ENCODE data around the gene UBL4A. TPM values are rescaled to one million over a fixed set of nuclear protein-coding genes. Genes with fewer than 3 reads are reported as not detected.
"Not testable (repeated sequence)": the region's sequence is repeated elsewhere in the genome, so short reads cannot be mapped to it uniquely, and the experiment has no call there.

Gene UBL4A
- total RNA-seq, 1 donor from 2014 or later, result 29.2 TPM

DNA sequence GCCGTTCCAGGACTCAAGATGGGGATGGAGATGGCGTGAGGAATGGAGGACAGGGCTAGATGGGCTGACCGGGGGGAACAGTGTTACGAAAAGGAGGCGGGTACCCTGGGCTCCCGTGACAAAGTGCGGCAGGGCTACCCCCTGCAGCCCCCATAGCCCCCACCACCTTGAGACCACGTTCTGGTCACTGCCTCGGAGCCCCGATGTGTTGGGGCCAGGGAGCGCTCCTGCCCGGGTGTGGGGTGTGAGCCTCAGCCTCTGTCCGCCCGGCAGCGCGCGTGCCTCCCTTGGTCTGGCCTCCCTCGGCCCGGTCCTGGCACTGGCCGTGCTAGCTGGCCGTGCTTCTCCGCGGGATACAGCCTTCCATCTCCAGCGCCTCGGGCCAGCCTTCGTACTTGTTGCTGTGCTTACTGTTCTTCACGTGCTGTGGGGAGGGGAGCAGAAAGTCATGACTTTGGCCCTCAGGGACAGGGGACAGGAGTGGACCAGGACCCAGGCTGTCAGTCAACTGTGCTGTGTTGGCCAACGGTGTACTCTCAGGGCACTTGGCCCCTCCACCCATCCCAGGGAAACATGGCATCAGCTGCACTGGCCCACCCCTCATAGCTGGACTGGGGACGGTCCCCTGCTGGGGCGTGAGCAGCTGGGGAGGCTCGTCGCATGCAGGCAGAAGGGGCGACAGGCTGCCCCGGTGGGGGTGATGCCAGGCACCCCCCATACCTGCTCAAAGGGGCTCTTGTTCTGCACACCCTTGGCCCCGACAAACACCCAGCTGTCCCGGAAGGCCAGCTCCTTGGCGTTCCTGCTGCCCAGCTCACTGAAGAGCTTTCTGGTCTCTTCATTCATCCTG is 20.3 kb upstream of the UBL4A start:
- Mint-ChIP-seq H3K27ac (no peak overlapping the region), H3K27me3 (ENCODE audit: low read depth) (no peaks in the 10 kb centered on the region), H3K4me3 (no peak overlapping the region), H3K4me1 (no peaks in the 10 kb centered on the region), H3K36me3 (peaks cover 20% of the 10 kb centered on the region), H3K9me3 (peaks cover 18% of the 10 kb centered on the region)
- TF ChIP-seq, protein P1, sequence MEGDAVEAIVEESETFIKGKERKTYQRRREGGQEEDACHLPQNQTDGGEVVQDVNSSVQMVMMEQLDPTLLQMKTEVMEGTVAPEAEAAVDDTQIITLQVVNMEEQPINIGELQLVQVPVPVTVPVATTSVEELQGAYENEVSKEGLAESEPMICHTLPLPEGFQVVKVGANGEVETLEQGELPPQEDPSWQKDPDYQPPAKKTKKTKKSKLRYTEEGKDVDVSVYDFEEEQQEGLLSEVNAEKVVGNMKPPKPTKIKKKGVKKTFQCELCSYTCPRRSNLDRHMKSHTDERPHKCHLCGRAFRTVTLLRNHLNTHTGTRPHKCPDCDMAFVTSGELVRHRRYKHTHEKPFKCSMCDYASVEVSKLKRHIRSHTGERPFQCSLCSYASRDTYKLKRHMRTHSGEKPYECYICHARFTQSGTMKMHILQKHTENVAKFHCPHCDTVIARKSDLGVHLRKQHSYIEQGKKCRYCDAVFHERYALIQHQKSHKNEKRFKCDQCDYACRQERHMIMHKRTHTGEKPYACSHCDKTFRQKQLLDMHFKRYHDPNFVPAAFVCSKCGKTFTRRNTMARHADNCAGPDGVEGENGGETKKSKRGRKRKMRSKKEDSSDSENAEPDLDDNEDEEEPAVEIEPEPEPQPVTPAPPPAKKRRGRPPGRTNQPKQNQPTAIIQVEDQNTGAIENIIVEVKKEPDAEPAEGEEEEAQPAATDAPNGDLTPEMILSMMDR (IDR thresholded peaks at IDR 0.05; ENCODE audit: unreplicated experiment), result no peak
- no peak for DNase-seq (ENCODE audit: low spot score in 2 of 2, unreplicated experiment in 2 of 2)

DNA sequence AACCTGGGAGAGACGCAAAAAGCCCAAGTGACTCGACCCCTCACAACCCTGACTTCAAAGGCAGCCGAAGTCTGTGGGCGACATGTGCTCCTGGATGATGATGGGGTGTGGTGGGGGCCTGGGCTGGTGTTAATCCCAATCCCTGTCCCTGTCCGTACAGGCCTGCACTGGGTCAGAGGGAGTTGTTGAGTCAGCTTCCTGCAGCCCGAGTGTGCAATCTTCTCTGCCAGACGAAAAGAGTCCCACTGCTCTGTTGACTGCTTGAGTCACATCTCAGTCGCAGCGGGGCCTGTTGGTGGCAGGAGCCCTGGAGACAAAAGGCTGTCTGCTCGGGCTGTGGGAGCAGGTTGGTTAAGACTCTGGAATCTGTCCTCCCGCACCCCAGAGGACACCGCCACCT is 19.3 kb upstream of the UBL4A start:
- peaks cover 18% of the 10 kb centered on the region for H3K9me3 Mint-ChIP-seq
- H3K27ac Mint-ChIP-seq, result no peak overlapping the region
- no peak for DNase-seq (ENCODE audit: low spot score in 2 of 2, unreplicated experiment in 2 of 2)
- H3K36me3 Mint-ChIP-seq, result peaks cover 18% of the 10 kb centered on the region
- no peaks in the 10 kb centered on the region for H3K4me1 Mint-ChIP-seq
- no peaks in the 10 kb centered on the region for H3K27me3 Mint-ChIP-seq (ENCODE audit: low read depth)
- H3K4me3 Mint-ChIP-seq, result no peak overlapping the region
- TF ChIP-seq, protein P1 (IDR thresholded peaks at IDR 0.05; ENCODE audit: unreplicated experiment), result no peak

DNA sequence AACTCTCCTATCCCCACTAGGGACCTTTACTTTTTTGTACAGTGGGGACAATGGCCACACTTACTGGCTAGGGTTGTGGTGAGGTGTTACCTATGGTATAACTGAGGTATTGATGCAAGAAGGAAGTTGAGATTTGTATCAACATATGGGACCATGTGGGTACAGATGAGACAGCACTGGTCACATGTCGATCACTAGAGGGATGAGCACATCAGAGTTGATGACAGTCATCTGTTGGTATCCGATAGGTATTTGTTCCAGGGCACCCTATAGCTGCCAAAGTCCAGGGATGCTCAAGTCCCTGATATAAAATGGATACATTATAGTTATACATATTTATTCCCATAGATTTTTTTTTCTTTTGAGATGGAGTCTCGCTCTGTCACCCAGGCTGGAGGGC is 16.6 kb upstream of the UBL4A start:
- no peaks in the 10 kb centered on the region for H3K4me1 Mint-ChIP-seq
- H3K27ac Mint-ChIP-seq, result no peak overlapping the region
- peaks cover 3% of the 10 kb centered on the region for H3K36me3 Mint-ChIP-seq
- no peak overlapping the region for H3K4me3 Mint-ChIP-seq
- peaks cover 8% of the 10 kb centered on the region for H3K9me3 Mint-ChIP-seq
- TF ChIP-seq, protein P1 (IDR thresholded peaks at IDR 0.05; ENCODE audit: unreplicated experiment), result no peak
- no peak for DNase-seq (ENCODE audit: low spot score in 2 of 2, unreplicated experiment in 2 of 2)
- H3K27me3 Mint-ChIP-seq (ENCODE audit: low read depth), result no peaks in the 10 kb centered on the region

DNA sequence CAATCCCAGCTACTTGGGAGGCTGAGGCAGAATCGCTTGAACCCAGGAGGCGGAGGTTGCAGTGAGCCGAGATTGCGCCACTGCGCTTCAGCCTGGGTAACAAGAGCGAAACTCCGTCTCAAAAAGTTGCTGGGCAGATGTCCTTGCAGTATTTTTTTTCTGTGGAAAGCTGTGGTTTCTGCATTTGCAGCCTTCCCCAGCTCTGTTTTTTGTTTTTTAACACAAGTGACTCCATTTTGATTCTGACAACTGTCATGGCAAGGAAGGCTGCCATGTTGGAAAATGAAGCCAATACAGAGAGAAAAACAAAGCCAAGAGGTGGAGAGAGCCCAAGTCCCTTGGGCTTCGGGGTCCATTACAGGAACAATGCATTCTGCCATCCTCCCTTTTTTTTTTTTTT is 15.7 kb upstream of the UBL4A start:
- Mint-ChIP-seq H3K36me3 (peaks cover 3% of the 10 kb centered on the region), H3K27ac (no peak overlapping the region)
- TF ChIP-seq, protein P1 (IDR thresholded peaks at IDR 0.05; ENCODE audit: unreplicated experiment), result no peak

DNA sequence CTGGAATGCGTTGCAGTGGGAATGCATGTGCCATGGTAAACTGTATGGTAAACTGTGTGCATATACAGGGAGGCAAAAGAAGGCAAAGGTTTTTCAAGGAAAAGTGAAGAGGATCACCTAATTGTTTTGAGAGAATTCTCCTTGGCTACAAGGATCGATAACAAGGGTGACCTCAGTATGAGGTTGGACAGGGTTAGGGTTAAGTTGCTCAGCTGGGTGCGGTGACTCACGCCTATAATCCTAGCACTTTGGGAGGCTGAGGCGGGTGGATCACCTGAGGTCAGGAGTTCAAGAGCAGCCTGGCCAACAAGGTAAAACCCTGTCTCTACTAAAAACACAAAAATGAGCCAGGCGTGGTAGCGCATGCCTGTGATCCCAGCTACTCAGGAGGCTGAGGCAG is 15.0 kb upstream of the UBL4A start:
- H3K9me3 Mint-ChIP-seq; DNase-seq (ENCODE audit: low spot score in 2 of 2, unreplicated experiment in 2 of 2); H3K4me1 Mint-ChIP-seq; H3K27me3 Mint-ChIP-seq (ENCODE audit: low read depth); H3K27ac Mint-ChIP-seq; H3K4me3 Mint-ChIP-seq; H3K36me3 Mint-ChIP-seq: not testable (repeated sequence)

More for the DNA sequence above, 15.7 kb upstream of the UBL4A start:
- no peaks in the 10 kb centered on the region for H3K4me1 Mint-ChIP-seq
- no peak for DNase-seq (ENCODE audit: low spot score in 2 of 2, unreplicated experiment in 2 of 2)
- H3K9me3 Mint-ChIP-seq, result peaks cover 8% of the 10 kb centered on the region
- H3K4me3 Mint-ChIP-seq, result no peak overlapping the region
- H3K27me3 Mint-ChIP-seq (ENCODE audit: low read depth), result no peaks in the 10 kb centered on the region

DNA sequence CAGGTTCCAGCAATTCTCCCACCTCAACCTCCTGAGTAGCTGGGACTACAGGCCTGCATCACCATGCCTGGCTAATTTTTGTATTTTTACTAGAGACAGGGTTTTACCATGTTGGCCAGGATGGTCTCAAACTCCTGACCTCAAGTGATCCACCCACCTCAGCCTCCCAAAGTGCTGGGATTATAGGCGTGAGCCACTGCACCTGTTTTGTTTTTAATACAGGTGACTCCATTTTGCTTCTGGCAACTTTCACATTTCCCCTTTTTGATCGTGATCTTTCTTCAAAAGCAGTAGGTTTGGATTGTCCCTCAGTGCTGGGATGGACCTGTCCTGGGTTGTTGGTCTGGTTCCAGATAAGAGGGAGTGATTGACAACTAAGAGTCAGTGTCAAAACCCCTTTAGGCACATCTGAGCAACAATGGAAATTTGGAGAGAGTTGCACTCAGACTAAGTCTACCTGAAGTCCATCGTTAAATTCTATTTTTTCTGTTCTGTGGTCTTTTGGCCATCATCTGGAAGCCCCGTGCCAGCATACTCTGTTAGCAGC is 10.2 kb upstream of the UBL4A start:
- DNase-seq (ENCODE audit: low spot score in 2 of 2, unreplicated experiment in 2 of 2); H3K4me3 Mint-ChIP-seq; H3K27ac Mint-ChIP-seq; H3K4me1 Mint-ChIP-seq; H3K9me3 Mint-ChIP-seq; H3K27me3 Mint-ChIP-seq (ENCODE audit: low read depth); H3K36me3 Mint-ChIP-seq: not testable (repeated sequence)

All from mesothelial cell of epicardium (in vitro differentiated cells).